CD4-positive, alpha-beta T cell treated with Interleukin-4 for 1 hour (primary cell): ENCODE data around the gene MLLT6.
A peak's percentile ranks its signal among the peaks of the same experiment; 100 is the strongest.

Experiments used
- DNase-seq, 2 donors: peaks; one replicate each; pipeline ENCODE4 v3.0.0-alpha.2; 2020 to 2022

MLLT6 gene

DNA sequence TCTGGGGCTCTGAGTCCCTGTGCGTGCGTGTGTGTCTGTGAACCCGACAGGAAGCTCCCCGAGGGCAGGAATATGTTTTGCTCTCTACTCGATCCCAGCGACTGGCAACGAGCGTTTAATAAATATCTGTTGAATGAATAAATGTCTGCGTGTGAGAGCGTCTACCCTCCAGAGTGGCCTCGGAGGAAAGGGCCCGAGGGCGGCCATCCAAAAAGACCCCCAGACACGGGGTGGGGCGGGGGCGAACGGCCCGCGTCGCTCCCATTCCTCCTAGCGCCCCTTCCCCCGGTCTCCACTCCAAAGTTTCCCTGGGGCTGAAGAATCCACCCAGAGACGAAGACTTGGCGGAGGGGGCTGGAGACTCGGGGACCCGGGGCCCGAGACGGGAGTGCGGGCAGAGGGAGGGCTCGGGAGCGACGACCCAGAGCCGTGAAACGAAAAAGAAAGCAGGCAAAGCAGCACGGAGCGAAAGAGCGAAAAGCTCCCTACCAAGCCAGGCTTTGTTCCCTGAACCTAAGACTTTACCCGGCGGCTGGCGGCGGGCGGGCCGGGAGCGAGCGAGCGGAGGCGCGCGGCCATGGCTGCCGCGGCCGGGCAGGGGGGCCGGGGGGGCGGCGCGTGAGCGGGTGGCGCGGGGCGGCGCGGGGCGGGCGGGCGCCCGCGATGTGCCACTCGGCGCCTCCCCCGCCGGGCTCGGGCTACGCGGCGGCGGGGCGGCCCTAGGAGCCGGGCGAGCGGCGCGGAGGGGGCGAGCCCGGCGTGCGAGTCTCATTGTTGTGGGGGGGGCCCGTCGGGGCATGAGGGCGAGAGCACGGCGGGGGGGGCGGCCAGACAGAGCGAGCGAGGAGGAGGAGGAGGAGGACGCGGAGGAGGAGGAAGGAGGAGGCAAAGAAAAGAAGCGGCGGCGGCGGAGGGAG lies at the start of gene MLLT6:
MLLT6 (plus strand) TSS at position 668 of the 917 bp plus-strand sequence. CDS start 360 bp downstream, outside the sequence.
- DNase-seq = peak; percentile 81 to 86

GRCh38 chr17:38656959-38657823 lies 47.9 kb upstream of the MLLT6 start:
- DNase-seq = no peak

GRCh38 chr17:38657824-38658740 lies 47.0 kb upstream of the MLLT6 start:
- no peak for DNase-seq

DNA sequence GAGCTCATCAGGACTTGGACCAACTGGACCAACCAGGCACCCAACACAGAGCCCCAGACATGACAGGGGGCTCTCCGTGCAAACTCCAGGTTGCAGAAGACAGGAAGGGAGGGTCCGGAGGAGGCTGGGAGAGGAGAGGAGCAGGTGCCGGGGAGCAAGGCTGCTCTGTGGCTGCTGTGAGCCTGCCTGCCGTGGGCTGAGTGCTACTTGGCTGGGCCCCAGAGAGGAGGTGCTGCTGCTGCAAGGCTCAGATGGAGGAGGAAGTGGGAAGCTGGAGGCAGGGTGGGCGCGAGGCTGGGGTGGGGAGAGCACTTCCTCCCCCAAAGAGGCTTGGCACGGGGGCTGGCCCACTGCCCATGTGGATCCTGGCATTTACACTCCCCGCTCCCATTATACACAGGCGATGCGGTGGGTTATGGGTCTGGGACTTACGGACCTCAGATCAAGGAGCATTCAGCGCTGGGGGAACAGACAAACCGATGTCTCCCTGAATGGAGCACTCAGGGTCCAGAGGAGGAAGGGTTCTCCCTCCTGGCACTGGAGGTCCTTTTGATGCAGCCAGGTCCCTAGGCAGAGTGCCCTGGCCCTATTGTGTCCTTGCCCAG lies 46.2 kb upstream of the MLLT6 start:
- DNase-seq = no peak

DNA sequence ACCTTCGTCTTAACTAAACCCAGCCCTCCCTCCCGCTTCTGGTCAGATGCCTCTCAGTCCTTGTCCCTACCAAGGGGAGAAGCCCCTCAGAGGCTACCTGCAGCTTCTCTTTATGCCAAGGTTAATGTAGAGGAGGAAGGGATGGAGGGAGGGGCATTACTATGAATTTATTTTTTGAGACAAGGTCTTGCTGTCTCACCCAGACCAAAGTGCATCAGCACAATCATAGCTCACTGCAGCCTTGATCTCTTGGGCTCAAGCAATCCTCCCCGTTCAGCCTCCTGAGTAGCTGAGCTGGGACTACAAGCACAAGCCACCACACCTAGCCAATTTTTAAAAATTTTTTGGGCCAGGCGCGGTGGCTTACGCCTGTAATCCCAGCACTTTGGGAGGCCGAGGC lies 45.7 kb upstream of the MLLT6 start:
- no peak for DNase-seq

GRCh38 chr17:38660097-38661025 lies 44.7 kb upstream of the MLLT6 start:
- DNase-seq = no peak

DNA sequence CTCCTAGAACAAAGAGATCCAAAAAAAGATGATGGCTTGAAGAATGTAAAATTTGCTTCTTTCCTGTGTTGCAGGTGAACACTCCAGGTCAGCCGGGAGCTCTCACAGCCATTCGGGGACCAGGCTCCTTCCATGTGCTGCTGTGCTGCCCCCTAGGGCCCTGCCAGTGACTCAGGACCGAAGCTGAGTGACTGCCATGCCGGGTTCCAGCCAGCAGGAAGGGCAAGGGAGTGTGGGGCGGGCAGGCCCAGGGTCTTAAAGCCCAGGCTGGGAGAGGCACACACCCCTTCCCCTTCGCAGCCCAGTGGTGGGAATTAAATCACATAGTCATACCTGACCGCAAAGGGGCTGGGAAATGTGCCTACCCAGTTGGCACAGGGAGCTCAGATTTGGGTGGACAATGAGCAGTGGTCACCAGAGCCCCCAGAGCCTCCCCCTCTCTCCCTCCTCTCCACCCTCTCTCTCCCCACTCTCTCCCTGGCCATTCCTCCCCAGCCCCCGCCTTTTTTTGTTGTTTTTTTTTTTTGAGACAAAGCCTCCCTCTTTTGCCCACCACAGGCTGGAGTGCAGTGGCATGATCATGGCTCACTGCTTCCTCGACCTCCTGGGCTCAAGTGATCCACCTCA lies 41.8 kb upstream of the MLLT6 start:
- DNase-seq = peak; percentile 25 to 46

DNA sequence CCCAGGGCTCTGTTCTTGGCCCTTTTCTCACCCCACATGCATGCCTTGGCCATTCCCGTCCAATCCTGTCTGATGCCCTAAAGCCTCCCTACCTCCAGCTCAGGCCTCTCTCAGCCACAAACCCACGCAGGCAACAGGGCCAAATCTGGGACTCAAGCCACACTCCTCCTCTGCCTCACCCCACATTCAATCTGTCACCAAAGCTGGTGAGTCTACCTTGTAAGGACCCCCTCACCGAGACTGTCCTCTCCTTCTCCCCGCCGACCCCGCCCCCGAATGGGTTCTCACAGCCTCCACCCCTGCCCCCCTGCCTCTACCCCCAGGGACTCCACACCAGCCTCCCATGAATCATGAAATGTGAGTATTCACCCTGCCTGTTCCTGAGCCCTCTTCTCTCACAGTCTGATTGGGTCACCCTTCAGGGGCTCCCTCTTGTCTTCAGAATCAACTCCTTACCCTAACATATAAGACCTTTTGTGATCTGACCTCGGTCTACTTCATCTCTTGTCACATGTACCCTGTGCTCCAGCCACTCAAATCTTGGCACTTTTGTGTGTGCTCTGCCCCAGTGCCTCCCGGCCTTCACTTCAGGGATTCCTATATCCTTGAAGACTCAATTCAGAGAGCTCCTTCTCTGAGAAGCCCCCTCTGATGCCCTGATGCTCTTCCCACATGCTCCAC lies 41.0 kb upstream of the MLLT6 start:
- DNase-seq = no peak

DNA sequence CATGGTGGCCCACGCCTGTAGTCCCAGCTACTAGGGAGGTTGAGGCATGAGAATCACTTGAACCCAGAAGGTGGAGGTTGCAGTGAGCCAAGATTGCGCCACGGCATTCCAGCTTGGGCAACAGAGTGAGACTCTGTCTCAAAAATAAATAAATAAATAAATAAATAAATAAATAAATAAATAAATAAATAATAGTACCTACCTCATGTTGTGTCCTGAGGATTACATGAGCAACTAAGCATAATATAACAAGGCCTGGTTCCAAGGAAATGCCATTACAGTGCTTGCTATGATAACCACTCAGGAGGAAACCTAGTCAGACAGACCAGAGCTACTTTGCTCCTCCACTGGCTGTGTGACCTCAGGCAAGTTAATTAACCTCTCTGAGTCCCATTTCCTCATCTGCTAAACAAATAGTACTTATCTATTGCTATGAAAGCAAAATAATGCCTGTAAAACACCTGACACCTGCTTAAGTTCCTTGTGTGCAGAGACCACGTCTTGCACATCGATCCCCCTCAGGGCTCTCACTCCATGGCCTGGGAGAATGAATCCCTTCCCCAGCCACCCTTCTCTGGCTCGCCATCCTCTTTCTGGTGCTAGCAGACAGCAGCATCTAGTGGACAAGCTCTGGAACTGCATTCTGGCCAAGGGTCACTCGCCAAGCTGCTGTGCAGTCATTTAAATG lies 37.8 kb upstream of the MLLT6 start:
- DNase-seq = peak; percentile 64 to 66

GRCh38 chr17:38667787-38668122 lies 37.3 kb upstream of the MLLT6 start:
- DNase-seq = no peak

GRCh38 chr17:38669520-38669919 lies 35.6 kb upstream of the MLLT6 start:
- no peak for DNase-seq

DNA sequence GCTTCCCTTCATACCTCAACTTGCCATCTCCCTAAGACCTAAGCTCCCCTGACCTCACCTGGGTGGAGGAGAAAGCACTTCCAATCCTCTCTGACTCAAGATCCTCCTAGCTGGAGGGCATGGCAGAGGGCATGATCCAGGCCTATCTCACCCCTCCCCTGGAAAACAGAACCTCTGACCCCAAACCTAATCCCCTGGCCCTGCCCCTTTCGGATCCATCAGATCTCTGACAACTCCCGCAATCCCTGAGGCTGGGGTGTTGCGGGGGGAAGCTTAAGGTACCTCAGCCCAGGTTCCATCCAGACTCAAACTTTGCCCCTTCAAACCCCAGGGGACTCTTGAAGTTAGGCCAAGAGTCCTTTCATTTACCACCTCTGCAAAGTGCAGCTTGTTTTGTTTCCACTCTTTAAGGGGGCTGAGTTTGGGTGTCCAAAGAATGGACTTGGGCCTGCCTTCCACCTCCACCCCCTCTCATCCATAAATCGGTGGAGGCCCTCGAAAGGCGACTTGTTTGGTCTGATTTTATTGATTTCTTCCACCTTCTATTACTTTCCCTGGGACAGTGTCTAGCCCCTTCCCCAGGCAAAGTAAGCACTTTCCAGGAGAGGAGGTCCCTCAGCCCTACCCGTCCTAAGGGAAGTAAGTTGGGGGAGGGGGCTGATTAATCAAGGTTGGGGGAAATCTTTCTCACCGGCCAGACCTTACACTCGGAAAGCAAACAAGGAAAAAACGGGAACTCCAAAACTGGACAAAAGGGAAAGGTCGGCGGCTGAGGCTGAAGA lies 32.9 kb upstream of the MLLT6 start:
- DNase-seq = no peak

- no peak for DNase-seq
Measured at GRCh38 chr17:38672788-38673706, 32.0 kb upstream of the MLLT6 start.

- DNase-seq = no peak
Measured at GRCh38 chr17:38673707-38674013, 31.4 kb upstream of the MLLT6 start.

- no peak for DNase-seq
Measured at GRCh38 chr17:38674014-38674748, 30.9 kb upstream of the MLLT6 start.

- DNase-seq = peak; percentile 86 to 89
Measured at GRCh38 chr17:38674749-38675615, 30.1 kb upstream of the MLLT6 start, which contains the start of gene EPOP. Gene EPOP, minus strand, starts transcription at chr17:38674957. Its CDS starts 462 bp downstream, at chr17:38674495.
